ENCODE results near the gene NBL1. TPM values are rescaled to one million over a fixed set of nuclear protein-coding genes. Genes with fewer than 3 reads are reported as not detected.
"Not testable (repeated sequence)": the region's sequence is repeated elsewhere in the genome, so short reads cannot be mapped to it uniquely, and the experiment has no call there.

Gene NBL1
- total and polyA plus RNA-seq, 8 donors: 63.2 to 257 (median 101) TPM

GRCh38 chr1:19636065-19636464 lies 8.0 kb upstream of the NBL1 start:
- H3K9me3 ChIP-seq: no peaks in the 10 kb centered on the region
- H3K36me3 ChIP-seq: no peaks in the 10 kb centered on the region
- peaks cover 6 to 21% (median 11%) of the 10 kb centered on the region in 4 donors for H3K4me1 ChIP-seq
- no peak overlapping the region for H3K27ac ChIP-seq
- no peak for DNase-seq
- intact Hi-C loops (cut with DNase I; ENCODE audit: low total_unique reads): no loop called here
- WGBS, 5 donors: 77 to 93% (median 89%) methylated on average over 4 to 5 of the region's 5 CpGs
- no peak for TF ChIP-seq POLR2AphosphoS5 (IDR thresholded peaks at IDR 0.05)
- TF ChIP-seq EP300 (IDR thresholded peaks at IDR 0.05): no peak
- no peak for TF ChIP-seq CTCF (IDR thresholded peaks at IDR 0.05)
- TF ChIP-seq POLR2A (IDR thresholded peaks at IDR 0.05): no peak
- no peak overlapping the region for H3K4me3 ChIP-seq
- no peaks in the 10 kb centered on the region for H3K27me3 ChIP-seq

- H3K27ac ChIP-seq; DNase-seq; H3K4me3 ChIP-seq; intact Hi-C loops (cut with DNase I; ENCODE audit: low total_unique reads); H3K27me3 ChIP-seq; H3K9me3 ChIP-seq; H3K36me3 ChIP-seq: not testable (repeated sequence)
- 86 to 95% (median 91%) methylated on average over 10 of the region's 10 CpGs for WGBS, 5 donors
- H3K4me1 ChIP-seq: peaks cover 6 to 24% (median 11%) of the 10 kb centered on the region in 4 donors
These were observed 7.4 kb upstream of the NBL1 start for GRCh38 chr1:19636749-19637148.

- DNase-seq: no peak
- Histone ChIP-seq H3K9me3 (no peaks in the 10 kb centered on the region), H3K36me3 (no peaks in the 10 kb centered on the region), H3K27ac (no peak overlapping the region), H3K27me3 (no peaks in the 10 kb centered on the region), H3K4me3 (no peak overlapping the region), H3K4me1 (peaks cover 6 to 26% (median 11%) of the 10 kb centered on the region in 4 donors)
- WGBS, 5 donors: 80 to 89% (median 87%) methylated on average over 7 to 10 of the region's 10 CpGs
- intact Hi-C loops (cut with DNase I; ENCODE audit: low total_unique reads): no loop called here
- no peak for TF ChIP-seq CTCF (IDR thresholded peaks at IDR 0.05)
- no peak for TF ChIP-seq EP300 (IDR thresholded peaks at IDR 0.05)
- TF ChIP-seq POLR2AphosphoS5 (IDR thresholded peaks at IDR 0.05): no peak
- TF ChIP-seq POLR2A (IDR thresholded peaks at IDR 0.05): no peak
These were observed 6.5 kb upstream of the NBL1 start for GRCh38 chr1:19637606-19638005.

GRCh38 chr1:19639228-19639627 lies 4.9 kb upstream of the NBL1 start:
- intact Hi-C loops (cut with DNase I; ENCODE audit: low total_unique reads); H3K9me3 ChIP-seq; H3K4me3 ChIP-seq; DNase-seq; H3K36me3 ChIP-seq: not testable (repeated sequence)
- Histone ChIP-seq H3K27me3 (peaks cover 0 to 12% (median 0%) of the 10 kb centered on the region in 3 donors), H3K27ac (peak overlapping the region in 1 of 5 donors; percentile 44), H3K4me1 (peaks cover 12 to 38% (median 21%) of the 10 kb centered on the region in 4 donors)
- WGBS, 5 donors: 69 to 80% (median 73%) methylated on average over 10 of the region's 10 CpGs

- peak overlapping the region in 3 of 5 donors; percentile 34 to 57 (median 44) for H3K27ac ChIP-seq
These were observed 4.1 kb upstream of the NBL1 start for GRCh38 chr1:19639999-19640362.

More at GRCh38 chr1:19639999-19640362, 4.1 kb upstream of the NBL1 start:
- Histone ChIP-seq H3K36me3 (no peaks in the 10 kb centered on the region), H3K4me1 (peaks cover 13 to 40% (median 25%) of the 10 kb centered on the region in 4 donors), H3K27me3 (peaks cover 0 to 18% (median 0%) of the 10 kb centered on the region in 3 donors), H3K4me3 (no peak overlapping the region), H3K9me3 (no peaks in the 10 kb centered on the region)
- 40 to 61% (median 54%) methylated on average over 3 of the region's 3 CpGs for WGBS, 5 donors
- intact Hi-C loops (cut with DNase I; ENCODE audit: low total_unique reads): no loop called here
- no peak for DNase-seq
- peak in 1 of 3 donors; percentile 43 for TF ChIP-seq POLR2AphosphoS5 (IDR thresholded peaks at IDR 0.05)
- no peak for TF ChIP-seq CTCF (IDR thresholded peaks at IDR 0.05)
